Suprapubic skin (tissue), 4 donors: Measurements from ENCODE around the gene SLC9A9. TPM values are rescaled to one million over a fixed set of nuclear protein-coding genes. Genes with fewer than 3 reads are reported as not detected.

Source experiments
- DNase-seq, 2 donors: peaks; one replicate each; pipeline ENCODE4 v3.0.0-alpha.2; 2019; ENCODE audit warnings: low spot score in 2 of 2
- H3K27ac ChIP-seq: fragments of 200-600 bp; sonication (generic); one replicate; pipeline ENCODE4 v1.5.1; 2019
- H3K27me3 ChIP-seq: fragments of 200-600 bp; sonication (generic); one replicate; pipeline ENCODE4 v1.5.1; 2019
- H3K36me3 ChIP-seq: fragments of 200-600 bp; sonication (generic); one replicate; pipeline ENCODE4 v1.5.1; 2019
- H3K4me1 ChIP-seq: fragments of 200-600 bp; sonication (generic); one replicate; pipeline ENCODE4 v1.5.1; 2019
- H3K4me3 ChIP-seq: fragments of 200-600 bp; sonication (generic); one replicate; pipeline ENCODE4 v1.5.1; 2019; ENCODE audit warnings: mild to moderate bottlenecking
- H3K9me3 ChIP-seq: fragments of 200-600 bp; sonication (generic); one replicate; pipeline ENCODE4 v1.5.1; 2019
- EP300 ChIP-seq: sonication (generic); formaldehyde crosslinking; IDR thresholded peaks from one replicate; pipeline ENCODE4 v1.6.1; 2017; ENCODE audit warnings: antibody characterized with exemption
- POLR2A ChIP-seq, 2 donors: fragments of 450-650 bp; IDR thresholded peaks; one replicate each; pipeline ENCODE4 v1.6.1; 2017; ENCODE audit warnings: antibody characterized with exemption in 2 of 2, mild to moderate bottlenecking in 2 of 2, moderate library complexity in 2 of 2
- POLR2AphosphoS5 ChIP-seq, 3 donors: sonication (generic); formaldehyde crosslinking; IDR thresholded peaks; one replicate each; pipeline ENCODE4 v1.6.1; 2017; ENCODE audit warnings: antibody characterized with exemption in 3 of 3
- WGBS: methylation state at CpG from one replicate; pipeline ENCODE4 v1.1.5; 2018; 5-methylcytosine and 5-hydroxymethylcytosine counted together
- total RNA-seq, 4 donors: library from RNA; depleted of rRNA; stranded (reverse); fragments of >200 nt; gene quantifications; one replicate each; pipeline ENCODE4 v1.1.0, GENCODE V29; 2016
- TF ChIP-seq, protein P1 (sequence below), 2 donors: fragments of 200-600 bp in 1 of 2; fragments of 450-650 bp in 1 of 2; sonication (generic) in 1 of 2; IDR thresholded peaks; one replicate each; pipeline ENCODE4 v1.5.1; 2016 to 2019; ENCODE audit warnings: antibody characterized with exemption in 2 of 2, mild to moderate bottlenecking in 1 of 2, moderate library complexity in 1 of 2

Gene SLC9A9
- total RNA-seq, 4 donors from 2014 or later, result 16.6 to 51.0 (median 30.0) TPM

DNA sequence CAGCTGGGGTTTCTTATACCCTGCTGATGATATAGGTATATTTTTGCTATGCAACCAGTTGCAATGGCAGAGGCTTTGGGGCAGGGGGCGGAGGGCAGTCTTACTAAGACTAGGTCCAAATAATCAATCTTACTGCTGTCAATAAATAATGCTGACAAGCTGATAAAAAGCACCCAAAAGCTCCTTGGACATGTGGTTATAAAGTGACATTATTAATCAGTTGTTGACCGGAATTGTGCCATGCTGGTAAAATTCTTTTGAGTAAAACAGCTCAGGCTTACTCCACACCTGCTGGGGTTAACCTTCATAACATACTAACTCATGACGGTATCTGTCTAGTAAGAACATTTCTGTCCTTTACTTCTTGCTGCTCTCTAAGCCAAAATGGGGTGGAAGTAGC lies 626.8 kb downstream of the SLC9A9 start:
- no peak overlapping the region for H3K27ac ChIP-seq
- no peaks in the 10 kb centered on the region for H3K27me3 ChIP-seq
- no peak overlapping the region for H3K4me3 ChIP-seq
- TF ChIP-seq POLR2A (IDR thresholded peaks at IDR 0.05), result no peak
- no peak for TF ChIP-seq EP300
- TF ChIP-seq, protein P1, sequence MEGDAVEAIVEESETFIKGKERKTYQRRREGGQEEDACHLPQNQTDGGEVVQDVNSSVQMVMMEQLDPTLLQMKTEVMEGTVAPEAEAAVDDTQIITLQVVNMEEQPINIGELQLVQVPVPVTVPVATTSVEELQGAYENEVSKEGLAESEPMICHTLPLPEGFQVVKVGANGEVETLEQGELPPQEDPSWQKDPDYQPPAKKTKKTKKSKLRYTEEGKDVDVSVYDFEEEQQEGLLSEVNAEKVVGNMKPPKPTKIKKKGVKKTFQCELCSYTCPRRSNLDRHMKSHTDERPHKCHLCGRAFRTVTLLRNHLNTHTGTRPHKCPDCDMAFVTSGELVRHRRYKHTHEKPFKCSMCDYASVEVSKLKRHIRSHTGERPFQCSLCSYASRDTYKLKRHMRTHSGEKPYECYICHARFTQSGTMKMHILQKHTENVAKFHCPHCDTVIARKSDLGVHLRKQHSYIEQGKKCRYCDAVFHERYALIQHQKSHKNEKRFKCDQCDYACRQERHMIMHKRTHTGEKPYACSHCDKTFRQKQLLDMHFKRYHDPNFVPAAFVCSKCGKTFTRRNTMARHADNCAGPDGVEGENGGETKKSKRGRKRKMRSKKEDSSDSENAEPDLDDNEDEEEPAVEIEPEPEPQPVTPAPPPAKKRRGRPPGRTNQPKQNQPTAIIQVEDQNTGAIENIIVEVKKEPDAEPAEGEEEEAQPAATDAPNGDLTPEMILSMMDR (IDR thresholded peaks at IDR 0.05), result no peak
- no peak for TF ChIP-seq POLR2AphosphoS5 (IDR thresholded peaks at IDR 0.05)
- DNase-seq, result no peak
- no peaks in the 10 kb centered on the region for H3K36me3 ChIP-seq
- no peaks in the 10 kb centered on the region for H3K9me3 ChIP-seq
- no peaks in the 10 kb centered on the region for H3K4me1 ChIP-seq
- WGBS, result 95% methylated on average over 3 of the region's 3 CpGs

DNA sequence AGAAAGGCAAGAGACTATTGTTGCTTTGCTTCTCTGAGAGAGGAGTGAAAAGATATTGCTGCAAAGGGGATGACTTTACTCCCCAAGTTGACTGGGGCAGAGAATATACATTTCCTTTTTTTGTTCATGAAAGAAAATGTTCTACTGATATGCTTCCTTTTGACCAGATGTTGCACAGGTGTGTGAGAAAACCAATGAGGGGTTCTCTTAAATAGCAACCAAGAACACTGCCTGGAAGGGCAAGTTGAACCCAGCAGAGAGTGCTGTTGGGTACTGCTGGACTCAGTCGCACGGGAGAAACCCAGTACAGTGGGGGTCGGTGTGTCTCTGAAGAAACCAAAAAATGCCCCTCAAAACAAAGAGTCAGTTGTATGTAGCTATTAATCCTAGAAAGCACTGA lies 627.5 kb downstream of the SLC9A9 start:
- Histone ChIP-seq H3K27me3 (no peaks in the 10 kb centered on the region), H3K27ac (no peak overlapping the region), H3K4me3 (no peak overlapping the region), H3K4me1 (no peaks in the 10 kb centered on the region), H3K36me3 (no peaks in the 10 kb centered on the region), H3K9me3 (no peaks in the 10 kb centered on the region)
- TF ChIP-seq EP300 (no peak), POLR2AphosphoS5 (IDR thresholded peaks at IDR 0.05) (no peak), POLR2A (IDR thresholded peaks at IDR 0.05) (no peak)
- TF ChIP-seq, protein P1 (IDR thresholded peaks at IDR 0.05), result no peak
- no peak for DNase-seq
- WGBS, result 87% methylated on average over 3 of the region's 3 CpGs

DNA sequence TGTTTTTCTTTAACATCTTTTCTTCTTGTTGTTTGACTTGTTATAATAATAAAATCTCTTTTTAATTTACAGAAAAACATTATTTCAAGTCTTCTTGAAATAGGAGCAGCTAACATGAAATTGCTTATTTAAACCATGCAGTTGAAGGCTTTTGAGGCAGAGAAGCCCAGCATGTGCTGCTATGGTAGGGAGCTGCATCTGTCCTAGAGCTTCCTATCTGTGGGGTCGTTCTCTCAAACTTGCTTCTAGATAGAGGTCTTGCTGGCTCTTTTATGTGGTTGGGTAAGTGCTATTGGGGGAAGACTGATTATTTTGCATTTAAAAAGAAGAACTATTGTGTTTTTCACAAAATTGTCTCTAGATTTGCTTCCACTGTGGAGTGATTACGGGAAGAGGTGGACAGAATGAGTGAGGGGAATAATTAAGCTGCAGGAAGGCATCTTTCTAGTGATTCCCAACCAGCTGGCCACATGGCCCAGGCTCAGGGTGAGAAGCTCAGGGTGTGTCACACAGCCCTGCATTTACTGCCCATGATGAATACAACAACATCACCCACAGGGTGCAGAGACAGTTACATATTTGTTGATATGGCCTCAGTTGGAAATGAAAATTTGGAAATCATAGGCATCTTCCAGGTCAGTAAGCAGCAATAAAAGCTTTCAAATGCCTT lies 630.0 kb downstream of the SLC9A9 start:
- 83% methylated on average over 2 of the region's 2 CpGs for WGBS
- Histone ChIP-seq H3K36me3 (no peaks in the 10 kb centered on the region), H3K27ac (no peak overlapping the region), H3K27me3 (no peaks in the 10 kb centered on the region), H3K9me3 (no peaks in the 10 kb centered on the region), H3K4me3 (no peak overlapping the region), H3K4me1 (no peaks in the 10 kb centered on the region)
- DNase-seq, result no peak
- TF ChIP-seq POLR2A (IDR thresholded peaks at IDR 0.05) (no peak), EP300 (no peak), POLR2AphosphoS5 (IDR thresholded peaks at IDR 0.05) (no peak)
- TF ChIP-seq, protein P1 (IDR thresholded peaks at IDR 0.05), result no peak

DNA sequence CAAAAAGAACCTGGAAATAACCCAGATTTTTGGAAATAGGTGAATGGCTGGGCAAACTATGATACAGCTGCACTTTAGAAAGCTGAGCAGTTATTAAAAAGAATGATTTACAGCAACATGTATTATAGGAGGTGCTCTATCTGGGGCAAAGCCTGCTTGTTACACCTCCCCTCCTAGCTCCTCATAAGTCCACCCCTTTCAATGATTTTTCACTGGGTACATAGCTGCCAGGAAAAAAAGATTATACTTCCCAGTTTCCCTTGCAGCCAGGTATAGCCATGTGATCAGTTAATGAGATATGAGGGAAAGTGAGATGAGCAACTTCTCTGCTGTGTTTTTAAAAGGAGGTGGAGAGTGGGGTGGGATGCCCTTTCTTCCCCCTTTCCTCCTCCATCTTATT lies 631.0 kb downstream of the SLC9A9 start:
- Histone ChIP-seq H3K9me3 (no peaks in the 10 kb centered on the region), H3K4me3 (no peak overlapping the region), H3K36me3 (no peaks in the 10 kb centered on the region), H3K27me3 (no peaks in the 10 kb centered on the region), H3K27ac (no peak overlapping the region), H3K4me1 (no peaks in the 10 kb centered on the region)
- no peak for DNase-seq
- TF ChIP-seq POLR2AphosphoS5 (IDR thresholded peaks at IDR 0.05) (no peak), POLR2A (IDR thresholded peaks at IDR 0.05) (no peak), EP300 (no peak)
- TF ChIP-seq, protein P1 (IDR thresholded peaks at IDR 0.05), result no peak

DNA sequence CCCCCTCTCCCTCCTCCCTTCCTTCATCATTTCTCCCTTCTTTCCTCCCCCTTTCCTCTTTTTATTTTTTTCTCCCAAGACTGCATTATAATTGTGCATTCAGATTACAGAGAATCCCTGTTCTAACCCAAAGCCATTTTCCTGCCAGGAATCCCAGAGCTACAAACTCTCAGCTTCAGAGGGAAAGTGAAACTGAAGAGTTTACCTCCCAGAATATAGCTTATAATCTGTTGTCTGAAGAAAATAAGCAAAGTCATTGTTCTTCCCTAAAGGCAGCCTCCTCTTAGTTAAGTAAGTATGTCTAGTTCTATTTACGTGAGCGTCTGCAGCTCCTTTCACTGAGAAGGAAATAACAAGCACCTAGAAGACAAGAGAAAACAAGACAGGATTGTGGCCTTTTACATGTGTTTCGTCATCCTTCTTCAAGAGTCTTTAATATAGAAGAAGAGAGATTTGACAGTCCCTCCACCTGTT lies 631.5 kb downstream of the SLC9A9 start:
- Histone ChIP-seq H3K4me1 (no peaks in the 10 kb centered on the region), H3K9me3 (no peaks in the 10 kb centered on the region), H3K4me3 (no peak overlapping the region), H3K27me3 (no peaks in the 10 kb centered on the region), H3K36me3 (no peaks in the 10 kb centered on the region), H3K27ac (no peak overlapping the region)
- TF ChIP-seq, protein P1 (IDR thresholded peaks at IDR 0.05), result no peak
- TF ChIP-seq EP300 (no peak), POLR2A (IDR thresholded peaks at IDR 0.05) (no peak), POLR2AphosphoS5 (IDR thresholded peaks at IDR 0.05) (no peak)
- DNase-seq, result no peak
- WGBS, result 59% methylated on average over 3 of the region's 3 CpGs

Other genes starting within 250 kb of the SLC9A9 start
- 10 to 100 TPM; 26.6 to 63.5 (median 51.2) TPM for gene DIPK2A, start 123.4 kb upstream of the SLC9A9 start, total RNA-seq